SK-N-SH treated with all-trans-retinoic acid at 6 μM for 48 hours (cell line): ENCODE data around the gene RPS6KA1.

Source experiments
- ATAC-seq: fragments of 200-7000 bp; cut with Tn5 transposase; 3 replicates; pipeline ENCODE4 v1.9.1; 2020; ENCODE audit warnings: mild to moderate bottlenecking, moderate library complexity
- ARNTL ChIP-seq: fragments of 450-650 bp; formaldehyde crosslinking; IDR thresholded peaks from 2 replicates; pipeline ENCODE4 v1.5.0; 2020; ENCODE audit warnings: low read depth, mild to moderate bottlenecking, moderate library complexity, borderline replicate concordance
- BACH2 ChIP-seq: fragments of 250-450 bp; sonication (Bioruptor Pico); IDR thresholded peaks from 2 replicates; pipeline ENCODE4 v1.9.0; 2021; ENCODE audit warnings: mild to moderate bottlenecking, borderline replicate concordance
- CREB5 ChIP-seq: fragments of 250-450 bp; sonication (Bioruptor Pico); IDR thresholded peaks from 2 replicates; pipeline ENCODE4 v1.5.1; 2020; ENCODE audit warnings: low read depth, mild to moderate bottlenecking, moderate library complexity
- CSDC2 ChIP-seq: fragments of 250-450 bp; sonication (Bioruptor Pico); IDR thresholded peaks from 2 replicates; pipeline ENCODE4 v1.5.0; 2020; ENCODE audit warnings: mild to moderate bottlenecking, moderate library complexity
- CSRNP3 ChIP-seq: fragments of 250-450 bp; sonication (Bioruptor Pico); IDR thresholded peaks from 2 replicates; pipeline ENCODE4 v1.5.1; 2021; ENCODE audit warnings: mild to moderate bottlenecking, moderate library complexity
- ESRRG ChIP-seq: fragments of 250-450 bp; sonication (Bioruptor Pico); IDR thresholded peaks from 2 replicates; pipeline ENCODE4 v1.6.1; 2021; ENCODE audit warnings: mild to moderate bottlenecking
- ISL1 ChIP-seq: fragments of 250-450 bp; sonication (Bioruptor Pico); IDR thresholded peaks from 2 replicates; pipeline ENCODE4 v2.1.2; 2022; ENCODE audit warnings: mild to moderate bottlenecking, moderate library complexity
- OSR1 ChIP-seq: fragments of 250-450 bp; sonication (Bioruptor Pico); IDR thresholded peaks from 2 replicates; pipeline ENCODE4 v1.8.0; 2022; ENCODE audit warnings: moderate library complexity, mild to moderate bottlenecking, inconsistent platforms
- PATZ1 ChIP-seq: fragments of 250-450 bp; sonication (Bioruptor Pico); IDR thresholded peaks from 2 replicates; pipeline ENCODE4 v1.8.0; 2020; ENCODE audit warnings: mild to moderate bottlenecking, moderate library complexity, borderline replicate concordance
- POU6F1 ChIP-seq: fragments of 250-450 bp; sonication (Bioruptor Pico); IDR thresholded peaks from 2 replicates; pipeline ENCODE4 v1.8.0; 2021; ENCODE audit warnings: low read depth, mild to moderate bottlenecking, moderate library complexity, borderline replicate concordance
- PPARA ChIP-seq: fragments of 250-450 bp; sonication (Bioruptor Pico); IDR thresholded peaks from 2 replicates; pipeline ENCODE4 v1.5.0; 2020; ENCODE audit warnings: mild to moderate bottlenecking, borderline replicate concordance
- RARB ChIP-seq: fragments of 250-450 bp; sonication (Bioruptor Pico); IDR thresholded peaks from 2 replicates; pipeline ENCODE4 v1.8.0; 2021; ENCODE audit warnings: mild to moderate bottlenecking, moderate library complexity
- SNAI2 ChIP-seq: fragments of 250-450 bp; sonication (Bioruptor Pico); IDR thresholded peaks from 2 replicates; pipeline ENCODE4 v1.5.0; 2020; ENCODE audit warnings: mild to moderate bottlenecking, moderate library complexity
- TCF4 ChIP-seq: fragments of 250-450 bp; sonication (Bioruptor Pico); IDR thresholded peaks from 2 replicates; pipeline ENCODE4 v1.8.0; 2021; ENCODE audit warnings: mild to moderate bottlenecking, moderate library complexity, borderline replicate concordance
- TOX ChIP-seq: fragments of 250-450 bp; sonication (Bioruptor Pico); IDR thresholded peaks from 2 replicates; pipeline ENCODE4 v1.8.0; 2021; ENCODE audit warnings: mild to moderate bottlenecking, moderate library complexity, borderline replicate concordance
- TSHZ2 ChIP-seq: fragments of 250-450 bp; sonication (Bioruptor Pico); IDR thresholded peaks from 2 replicates; pipeline ENCODE4 v1.5.0; 2020; ENCODE audit warnings: mild to moderate bottlenecking, moderate library complexity
- ZC3H10 ChIP-seq: fragments of 250-450 bp; sonication (Bioruptor Pico); IDR thresholded peaks from 2 replicates; pipeline ENCODE4 v1.5.1; 2021; ENCODE audit warnings: mild to moderate bottlenecking, moderate library complexity
- ZFP3 ChIP-seq: fragments of 250-450 bp; sonication (Bioruptor Pico); IDR thresholded peaks from 2 replicates; pipeline ENCODE4 v1.5.0; 2020; ENCODE audit warnings: mild to moderate bottlenecking, moderate library complexity
- ZNF565 ChIP-seq: fragments of 450-650 bp; formaldehyde crosslinking; conservative IDR thresholded peaks from 2 replicates; pipeline ENCODE4 v1.5.0; 2020; ENCODE audit warnings: low read depth, mild to moderate bottlenecking, moderate library complexity
- ZNF70 ChIP-seq: fragments of 450-650 bp; formaldehyde crosslinking; IDR thresholded peaks from 2 replicates; pipeline ENCODE4 v1.5.0; 2020; ENCODE audit warnings: mild to moderate bottlenecking, moderate library complexity
- ZNF8 ChIP-seq: fragments of 450-650 bp; formaldehyde crosslinking; IDR thresholded peaks from 2 replicates; pipeline ENCODE4 v1.5.0; 2020; ENCODE audit warnings: mild to moderate bottlenecking, moderate library complexity

Gene RPS6KA1

GRCh38 chr1:26542771-26543451 lies 13.3 kb downstream of the RPS6KA1 start:
- TF ChIP-seq TOX (CRISPR knock-in tag): no peak
- TF ChIP-seq POU6F1 (CRISPR knock-in tag): no peak
- TF ChIP-seq CREB5 (CRISPR knock-in tag): no peak
- TF ChIP-seq ZC3H10: no peak
- no peak for TF ChIP-seq CSDC2
- TF ChIP-seq ZNF8 (CRISPR knock-in tag): no peak
- no peak for TF ChIP-seq SNAI2 (CRISPR knock-in tag)
- TF ChIP-seq PPARA (CRISPR knock-in tag): no peak
- no peak for TF ChIP-seq ARNTL (CRISPR knock-in tag)
- no peak for TF ChIP-seq RARB (CRISPR knock-in tag)
- TF ChIP-seq PATZ1 (CRISPR knock-in tag): no peak
- TF ChIP-seq TSHZ2 (CRISPR knock-in tag): no peak
- no peak for TF ChIP-seq BACH2 (CRISPR knock-in tag)
- no peak for TF ChIP-seq ISL1
- no peak for ATAC-seq

- ATAC-seq: no peak
- no peak for TF ChIP-seq CSRNP3 (CRISPR knock-in tag)
- TF ChIP-seq ZC3H10: no peak
- no peak for TF ChIP-seq CREB5 (CRISPR knock-in tag)
- TF ChIP-seq BACH2 (CRISPR knock-in tag): no peak
- no peak for TF ChIP-seq POU6F1 (CRISPR knock-in tag)
- TF ChIP-seq ESRRG: no peak
- no peak for TF ChIP-seq TCF4 (CRISPR knock-in tag)
- TF ChIP-seq ZFP3: no peak
- TF ChIP-seq PPARA (CRISPR knock-in tag): no peak
- no peak for TF ChIP-seq ZNF70
- TF ChIP-seq ISL1: no peak
- no peak for TF ChIP-seq SNAI2 (CRISPR knock-in tag)
- no peak for TF ChIP-seq OSR1 (CRISPR knock-in tag)
- TF ChIP-seq ZNF8 (CRISPR knock-in tag): no peak
- no peak for TF ChIP-seq ZNF565
- TF ChIP-seq PATZ1 (CRISPR knock-in tag): no peak
- no peak for TF ChIP-seq CSDC2
- TF ChIP-seq ARNTL (CRISPR knock-in tag): no peak
Observed at GRCh38 chr1:26543462-26543861, 13.9 kb downstream of the RPS6KA1 start.
